ENCODE measurements around the gene TPM2.

TPM2 gene

DNA sequence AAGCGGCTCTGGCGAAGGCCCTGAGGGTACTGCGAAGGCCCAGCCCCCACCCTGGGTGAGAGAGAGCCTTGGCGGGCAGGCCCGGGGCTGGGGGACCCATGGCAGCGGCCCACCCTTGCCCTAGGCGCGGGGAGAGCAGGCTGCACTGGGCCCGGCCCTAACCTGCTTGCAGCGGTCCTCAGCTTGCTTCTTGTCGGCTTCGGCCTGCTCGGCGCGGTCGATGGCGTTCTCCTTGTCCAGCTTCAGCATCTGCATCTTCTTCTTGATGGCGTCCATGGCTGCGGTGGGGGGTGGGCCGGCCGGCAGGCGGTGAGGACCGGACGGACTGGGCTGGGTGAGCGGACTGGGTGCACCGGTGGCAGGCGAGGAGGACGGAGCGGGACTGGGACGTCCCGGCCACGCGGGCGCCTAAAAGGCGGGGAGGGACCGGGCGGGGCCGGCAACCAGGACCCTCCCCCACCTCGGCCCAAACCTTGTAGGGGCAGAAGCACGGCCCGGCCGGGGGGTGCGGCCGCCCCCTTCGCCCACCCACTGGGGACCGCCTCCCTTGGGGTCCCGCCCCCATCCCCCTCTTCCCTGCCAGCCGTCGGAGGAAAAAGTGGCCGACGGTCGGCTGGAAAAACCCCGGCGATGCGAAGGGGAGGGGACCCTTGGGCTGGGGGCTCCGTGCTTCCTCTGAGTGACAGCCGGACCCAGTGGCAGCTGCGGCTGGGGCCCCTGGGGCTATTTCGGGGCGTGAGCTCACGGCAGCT is at the start of gene TPM2:
TPM2 (minus strand) TSS at position 384 of the 752 bp plus-strand sequence; CDS start at position 276, 108 bp downstream.
- no peak for DNase-seq (ENCODE audit: low read depth)

DNA sequence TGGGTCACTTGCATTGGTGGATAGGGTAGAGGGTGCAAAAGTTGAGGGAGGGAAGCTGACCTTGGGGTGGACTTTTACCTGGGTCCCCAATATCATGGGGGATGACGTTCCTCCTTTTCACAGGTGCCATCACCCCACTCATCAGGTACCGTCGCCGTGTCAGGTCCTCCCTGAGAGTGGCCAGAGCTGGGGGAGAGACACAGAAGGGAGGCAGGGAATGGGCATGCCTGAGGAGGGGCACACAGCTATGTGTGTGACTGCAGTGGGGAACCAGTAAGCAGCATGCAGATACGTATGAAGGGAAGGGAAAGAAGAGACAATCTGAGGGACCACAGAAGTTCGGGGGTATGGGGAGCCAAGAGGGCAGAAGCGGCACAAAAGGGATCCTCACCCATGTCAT is 49.2 kb upstream of the TPM2 start:
- DNase-seq (ENCODE audit: low read depth) = no peak

DNA sequence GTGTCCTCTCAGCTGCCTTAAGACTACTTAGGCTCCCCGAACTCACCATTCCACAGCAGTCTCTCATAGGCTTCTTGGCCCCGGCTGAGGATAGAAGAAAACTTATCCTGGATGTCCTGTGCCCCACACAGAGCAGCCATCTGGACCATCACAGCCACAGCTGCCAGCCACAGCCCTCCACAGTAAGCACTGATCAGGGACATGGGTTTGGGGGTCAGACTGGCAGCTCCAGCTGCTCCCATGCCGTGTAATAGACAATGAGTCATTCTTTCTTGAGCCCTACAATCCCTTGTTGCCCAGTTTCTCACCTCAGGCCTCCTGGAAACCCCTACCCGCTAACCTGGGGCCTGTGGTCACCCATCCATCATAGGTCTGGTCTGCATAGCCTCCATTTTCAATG is 48.5 kb upstream of the TPM2 start:
- no peak for DNase-seq (ENCODE audit: low read depth)

DNA sequence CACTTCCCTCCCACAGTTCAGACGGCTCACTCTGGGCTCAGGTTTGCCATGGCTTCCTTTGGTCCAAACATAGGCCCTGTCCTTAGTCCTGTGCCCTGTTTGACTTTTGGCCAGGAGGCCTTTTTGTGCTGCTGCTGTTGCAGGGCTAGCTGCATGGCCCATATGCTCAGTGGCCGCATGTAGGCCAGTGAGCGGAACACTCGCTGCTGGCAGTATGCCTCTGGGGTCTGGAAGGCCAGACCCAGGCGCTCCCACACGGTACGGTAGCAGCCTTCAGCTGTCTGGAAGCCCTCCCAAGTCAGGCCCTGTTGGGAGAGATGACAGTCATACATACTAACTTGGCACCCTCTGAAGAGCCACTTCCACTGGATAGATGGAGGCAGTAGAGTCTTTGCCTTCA is 47.4 kb upstream of the TPM2 start:
- DNase-seq (ENCODE audit: low read depth) = no peak

DNA sequence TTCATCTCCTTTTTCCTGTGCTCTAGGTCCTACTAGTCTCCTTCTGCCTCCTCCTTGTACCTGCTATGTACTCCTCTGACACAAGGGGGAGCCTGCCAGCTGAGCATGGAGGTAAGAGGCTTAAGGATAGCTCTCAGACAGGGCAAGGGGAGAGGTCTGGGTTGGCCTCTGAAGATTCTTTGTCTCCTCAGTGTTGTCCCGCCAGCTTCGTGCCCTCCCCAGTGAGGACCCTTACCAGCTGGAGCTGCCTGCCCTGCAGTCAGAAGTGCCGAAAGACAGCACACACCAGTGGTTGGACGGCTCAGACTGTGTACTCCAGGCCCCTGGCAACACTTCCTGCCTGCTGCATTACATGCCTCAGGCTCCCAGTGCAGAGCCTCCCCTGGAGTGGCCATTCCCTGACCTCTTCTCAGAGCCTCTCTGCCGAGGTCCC is 46.5 kb upstream of the TPM2 start:
- DNase-seq (ENCODE audit: low read depth) = peak; percentile 39

DNA sequence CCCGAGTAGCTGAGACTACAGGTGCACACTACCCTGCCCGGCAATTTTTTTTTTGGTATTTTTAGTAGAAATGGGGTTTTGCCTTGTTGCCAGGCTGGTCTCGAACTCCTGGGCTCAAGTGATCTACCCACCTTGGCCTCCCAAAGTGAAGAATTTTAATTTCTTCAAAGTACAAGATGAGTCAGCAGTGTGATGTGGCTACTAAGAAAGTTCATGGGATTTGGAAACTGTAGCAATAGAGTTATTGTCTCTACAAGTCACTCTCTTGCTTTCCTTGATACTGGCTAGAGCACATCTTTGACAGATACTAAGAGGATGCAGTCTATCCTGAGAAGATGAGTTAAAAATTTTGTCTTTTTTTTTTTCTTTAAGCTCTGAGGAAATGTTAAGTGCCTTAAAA is 44.4 kb upstream of the TPM2 start:
- DNase-seq (ENCODE audit: low read depth) = no peak

DNA sequence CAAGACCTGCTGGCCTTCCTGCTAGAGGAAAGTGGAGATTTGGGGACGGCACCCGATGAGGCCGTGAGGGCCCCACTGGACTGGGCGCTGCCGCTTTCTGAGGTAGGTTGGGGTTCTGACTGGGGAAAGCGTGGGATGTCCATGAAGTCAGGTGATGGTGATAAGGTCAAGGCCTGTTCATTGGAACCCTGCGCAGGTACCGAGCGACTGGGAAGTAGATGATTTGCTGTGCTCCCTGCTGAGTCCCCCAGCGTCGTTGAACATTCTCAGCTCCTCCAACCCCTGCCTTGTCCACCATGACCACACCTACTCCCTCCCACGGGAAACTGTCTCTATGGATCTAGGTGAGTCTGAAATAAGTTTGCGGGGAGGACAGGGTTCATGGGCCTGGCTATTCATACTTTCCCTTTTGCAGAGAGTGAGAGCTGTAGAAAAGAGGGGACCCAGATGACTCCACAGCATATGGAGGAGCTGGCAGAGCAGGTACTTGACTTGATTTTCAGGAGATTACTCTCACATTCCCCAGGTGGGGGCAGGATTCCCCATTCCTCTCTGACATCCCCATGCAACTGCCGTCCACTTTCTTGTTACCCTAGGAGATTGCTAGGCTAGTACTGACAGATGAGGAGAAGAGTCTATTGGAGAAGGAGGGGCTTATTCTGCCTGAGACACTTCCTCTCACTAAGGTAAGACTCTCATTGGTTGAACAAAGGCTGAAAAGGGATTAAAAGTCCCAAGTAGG is 43.2 kb upstream of the TPM2 start:
- DNase-seq (ENCODE audit: low read depth) = no peak

DNA sequence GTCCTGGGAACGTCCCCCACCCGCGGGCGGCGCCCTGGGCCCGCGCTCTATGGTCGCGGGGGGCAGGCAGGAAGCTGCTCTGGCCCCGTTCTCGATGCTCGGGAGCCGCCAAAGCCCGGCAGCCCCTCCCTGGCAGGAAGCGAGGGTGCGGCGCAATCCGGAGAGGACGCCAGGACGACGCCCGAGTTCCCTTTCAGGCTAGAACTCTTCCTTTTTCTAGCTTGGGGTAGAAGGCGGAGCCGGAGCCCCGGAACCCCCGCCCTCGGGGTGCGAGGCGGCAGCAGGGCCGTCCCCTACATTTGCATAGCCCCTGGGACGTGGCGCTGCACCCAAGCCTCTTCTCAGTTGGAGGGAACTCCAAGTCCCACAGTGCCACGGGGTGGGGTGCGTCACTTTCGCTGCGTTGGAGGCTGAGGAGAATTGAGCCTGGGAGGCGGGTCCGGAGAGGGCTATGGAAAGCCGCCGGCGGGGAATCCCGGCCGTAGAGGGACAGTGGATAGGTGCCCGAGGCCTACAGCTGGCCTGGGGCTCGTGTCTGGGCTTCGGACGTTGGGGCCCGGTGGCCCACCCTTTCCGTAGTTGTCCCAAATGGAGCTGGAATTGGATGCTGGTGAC is 42.6 kb upstream of the TPM2 start, which contains the start of the genes CREB3 and TLN1:
CREB3 (plus strand) TSS at position 482 of the 615 bp plus-strand sequence; CDS start at position 589, 107 bp downstream.
TLN1 (minus strand) TSS at position 11 of the 615 bp plus-strand sequence. CDS start 6,501 bp downstream, outside the sequence.
- peak; percentile 94 for DNase-seq (ENCODE audit: low read depth)

DNA sequence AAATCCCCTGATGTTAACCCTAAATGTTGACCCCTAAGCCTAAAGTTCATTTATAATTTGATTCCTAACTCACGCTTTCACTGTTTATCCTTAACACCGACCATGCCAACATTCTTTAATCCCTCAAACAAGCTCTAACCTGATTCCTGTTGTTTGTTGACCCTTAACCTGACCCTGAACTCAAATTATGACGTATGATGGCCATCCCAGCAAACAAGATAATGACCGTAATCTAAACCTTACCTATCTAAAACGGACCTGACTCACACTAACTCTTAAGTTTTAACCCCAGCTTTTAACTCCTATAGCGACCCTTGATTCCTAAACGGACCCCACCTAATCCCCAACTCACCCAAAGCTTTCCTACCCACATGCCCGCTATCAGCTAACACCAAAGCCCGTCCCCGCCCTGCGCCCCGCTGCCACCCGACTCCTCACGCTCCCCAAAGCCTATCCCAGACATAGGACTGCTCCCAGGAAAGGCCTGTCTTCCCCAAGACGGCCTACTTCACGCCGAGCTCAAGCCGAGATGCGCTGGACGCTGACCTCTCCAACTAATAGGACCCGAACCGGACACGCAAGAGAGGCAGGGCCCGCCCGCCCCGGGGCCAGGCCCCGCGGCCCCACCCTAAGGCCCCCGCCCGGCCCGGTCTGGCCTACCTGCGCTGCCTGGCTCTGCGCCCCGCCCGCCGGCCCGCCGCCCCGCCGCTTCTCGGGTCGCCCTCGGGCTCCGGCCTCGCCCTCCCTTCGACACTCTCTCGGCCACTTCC is 41.9 kb upstream of the TPM2 start:
- no peak for DNase-seq (ENCODE audit: low read depth)

DNA sequence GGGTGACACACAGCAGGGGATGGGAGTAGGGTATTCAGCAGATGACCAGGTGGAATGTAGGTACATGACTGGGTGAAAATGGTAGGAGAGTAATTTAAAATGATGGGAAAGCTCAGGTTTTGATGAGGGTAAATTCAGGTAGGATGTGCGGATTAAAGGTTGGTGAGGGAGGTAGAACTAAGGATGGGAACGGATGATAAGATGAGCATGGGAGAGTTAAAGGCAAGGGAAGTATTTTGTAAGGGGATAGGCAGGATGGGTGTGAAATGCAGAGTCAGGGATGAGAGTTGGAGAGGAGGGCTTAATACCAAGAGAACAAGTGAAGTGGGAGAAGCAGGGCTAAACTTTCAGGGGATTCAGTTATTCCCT is 40.7 kb upstream of the TPM2 start:
- DNase-seq (ENCODE audit: low read depth) = no peak

DNA sequence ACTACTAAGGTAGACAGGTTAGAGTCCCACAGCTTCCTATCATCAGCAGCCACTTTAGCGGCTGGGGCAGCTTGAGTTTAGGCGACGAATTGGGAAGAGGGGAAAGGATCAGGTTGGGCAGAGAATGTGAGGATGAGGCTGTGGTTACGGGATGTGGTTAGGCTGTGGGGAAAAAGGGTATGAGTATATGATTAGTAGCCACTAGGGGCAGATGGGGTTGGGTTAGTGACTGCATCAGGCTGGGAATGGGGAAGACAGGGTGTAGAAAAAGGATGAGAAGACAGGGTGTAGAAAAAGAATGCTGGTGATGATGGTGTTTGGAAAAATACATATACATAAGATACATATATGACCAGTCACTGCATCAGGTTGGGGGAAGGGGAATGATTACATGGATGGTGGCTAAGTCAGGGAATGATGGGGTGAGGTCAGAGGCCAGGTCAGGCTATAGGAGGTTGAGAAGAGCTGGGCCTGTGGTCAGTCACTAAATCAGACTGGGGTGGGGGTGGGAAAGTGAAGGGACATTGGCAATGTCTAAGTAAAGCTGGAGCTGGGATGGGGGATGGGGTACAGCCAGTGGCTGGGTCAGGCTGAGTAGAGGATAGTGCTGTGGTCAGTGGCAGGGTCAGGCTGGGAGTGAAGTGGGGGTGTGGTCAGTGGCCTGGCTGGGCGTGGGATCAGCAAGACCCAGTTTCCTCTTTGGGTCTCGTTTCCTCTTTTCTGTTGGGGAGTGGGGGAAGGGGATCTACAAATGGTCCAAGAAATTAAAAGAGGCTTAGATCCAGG is 40.2 kb upstream of the TPM2 start:
- DNase-seq (ENCODE audit: low read depth) = peak; percentile 20

DNA sequence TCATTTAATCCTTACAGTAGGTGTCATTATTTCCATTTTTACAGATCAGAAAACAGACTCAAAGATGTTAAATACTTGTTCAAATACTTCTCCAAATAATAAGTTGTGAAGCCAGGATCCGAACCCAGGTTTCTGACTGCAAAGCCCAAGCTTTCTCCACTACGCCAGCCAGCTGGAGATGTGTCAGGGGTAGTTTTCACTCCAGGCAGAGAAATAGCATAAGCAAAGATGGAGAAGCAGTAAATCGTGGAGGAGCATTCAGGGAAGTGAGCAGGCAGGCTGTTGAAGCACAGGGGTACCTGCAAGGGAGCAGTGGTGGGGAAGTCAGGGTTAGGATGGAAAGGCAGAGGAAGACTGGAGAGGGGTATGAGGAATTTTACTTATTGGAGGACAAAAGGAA is 39.4 kb upstream of the TPM2 start:
- DNase-seq (ENCODE audit: low read depth) = no peak

DNA sequence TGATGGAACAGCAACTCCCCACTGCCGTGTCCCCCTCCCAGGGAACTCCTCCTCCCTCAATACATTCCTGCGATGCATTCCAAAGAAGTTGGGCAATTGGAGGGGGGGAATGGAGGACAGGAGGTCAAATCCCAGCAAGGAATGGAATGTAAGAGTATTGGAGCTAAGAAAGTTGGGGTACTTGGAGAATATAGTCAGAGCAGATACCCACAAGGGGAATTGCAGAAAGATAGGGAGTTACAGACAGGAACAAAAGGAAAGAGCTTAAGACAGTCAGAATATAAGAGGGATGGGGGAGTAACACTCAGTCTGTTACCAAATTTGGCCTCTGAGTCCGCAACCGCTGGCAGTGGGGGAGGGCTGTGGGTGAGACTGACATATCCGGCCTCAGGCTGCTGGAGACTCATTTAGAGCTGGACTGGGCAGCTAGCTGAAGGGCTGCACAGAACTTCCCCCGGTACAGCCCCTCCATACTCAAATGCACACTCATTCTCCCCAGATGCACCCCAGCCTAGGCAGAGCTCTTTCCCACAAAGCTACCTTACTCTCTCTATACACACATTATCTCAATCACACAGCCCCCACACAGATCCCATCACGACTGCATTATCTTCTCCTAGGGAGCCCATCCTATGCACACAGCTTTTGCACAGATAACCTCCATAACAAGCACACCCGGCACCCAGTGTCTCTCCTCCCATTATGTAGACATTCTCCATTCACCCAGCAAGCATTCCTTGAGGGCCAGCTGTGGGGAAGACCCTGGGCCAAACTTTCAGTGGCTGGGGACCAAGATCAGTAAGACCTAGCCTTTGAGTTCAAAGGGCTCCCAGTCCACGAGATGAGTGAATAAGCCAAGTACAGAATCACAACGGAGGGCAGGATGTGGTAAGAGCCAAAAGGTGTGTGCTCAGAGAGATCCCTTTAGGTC is 38.6 kb upstream of the TPM2 start:
- DNase-seq (ENCODE audit: low read depth) = peak; percentile 17

DNA sequence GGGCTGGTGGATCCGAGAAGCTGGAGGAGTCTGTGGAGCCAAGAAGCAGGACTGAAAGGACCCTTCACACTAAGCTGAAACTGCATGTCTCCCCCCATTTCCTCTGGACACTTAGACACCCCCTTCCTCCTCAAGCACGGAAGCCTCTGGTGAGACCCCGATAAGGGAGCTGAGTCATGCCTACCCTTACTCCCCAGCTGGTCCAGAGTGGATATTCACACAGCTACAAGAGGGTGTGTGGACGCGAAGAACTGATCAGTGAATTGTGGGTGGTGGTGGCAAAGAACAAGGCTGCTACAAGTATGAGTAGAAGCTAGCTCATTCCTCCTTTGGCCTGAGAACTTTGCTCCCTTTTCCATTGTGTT is 37.9 kb upstream of the TPM2 start:
- DNase-seq (ENCODE audit: low read depth) = no peak

DNA sequence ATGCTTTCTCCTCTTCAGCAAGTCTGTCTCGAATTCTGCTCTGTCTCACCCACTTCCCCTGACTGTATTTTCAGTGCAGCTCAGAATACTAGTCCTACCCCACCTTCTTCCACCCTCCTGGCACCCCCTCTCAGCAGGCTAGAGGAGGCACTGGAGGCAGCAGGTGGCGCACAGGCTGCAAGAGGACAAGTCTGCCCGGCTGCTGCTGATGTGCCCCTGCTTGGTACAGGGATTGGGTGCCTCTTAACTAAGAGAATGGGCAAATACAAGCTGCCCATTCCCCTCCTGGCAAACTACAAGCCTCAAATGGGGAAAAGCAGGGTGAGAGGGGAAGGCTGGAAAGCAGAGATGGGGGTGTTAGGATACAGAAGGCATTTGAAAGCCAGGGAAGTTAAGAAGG is 37.2 kb upstream of the TPM2 start:
- no peak for DNase-seq (ENCODE audit: low read depth)

DNA sequence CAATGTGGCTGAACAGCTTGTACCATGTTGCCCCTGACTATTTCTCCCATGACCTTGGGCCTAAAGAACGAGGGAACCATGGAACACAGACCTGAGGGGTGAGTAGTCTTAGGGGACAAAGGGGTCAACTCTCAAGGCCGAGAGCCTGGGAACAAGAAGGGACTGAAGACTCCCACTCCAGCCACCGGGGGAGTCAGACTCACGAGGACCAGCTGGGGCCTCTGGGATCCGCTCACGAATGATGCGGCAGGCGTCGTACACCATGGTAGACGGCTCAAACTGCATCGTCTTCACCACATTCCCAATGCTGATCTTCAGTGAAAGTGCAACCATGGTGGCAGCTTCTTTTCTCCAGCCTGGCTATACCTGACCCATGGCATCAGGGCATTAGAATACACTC is 35.6 kb upstream of the TPM2 start:
- no peak for DNase-seq (ENCODE audit: low read depth)

DNA sequence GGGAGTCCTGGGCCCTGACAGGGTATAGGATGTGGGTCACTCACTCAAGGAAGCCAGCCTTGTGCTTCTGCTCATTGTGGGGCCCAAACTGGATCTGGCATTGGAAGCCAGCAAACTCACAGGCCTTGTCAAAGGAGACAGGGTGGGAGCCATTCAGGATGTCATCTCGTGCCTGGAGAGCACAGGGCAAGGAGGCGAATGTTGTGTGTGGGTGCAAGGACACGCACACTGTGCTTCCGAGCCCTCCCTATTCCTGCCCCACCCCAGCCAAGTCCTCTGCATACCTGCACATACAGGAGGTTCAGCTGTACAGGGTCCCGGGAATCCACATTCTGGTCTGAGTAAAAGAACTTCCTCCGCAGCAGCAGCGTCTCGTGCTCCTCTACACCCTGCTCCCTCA is 34.2 kb upstream of the TPM2 start:
- DNase-seq (ENCODE audit: low read depth) = no peak

DNA sequence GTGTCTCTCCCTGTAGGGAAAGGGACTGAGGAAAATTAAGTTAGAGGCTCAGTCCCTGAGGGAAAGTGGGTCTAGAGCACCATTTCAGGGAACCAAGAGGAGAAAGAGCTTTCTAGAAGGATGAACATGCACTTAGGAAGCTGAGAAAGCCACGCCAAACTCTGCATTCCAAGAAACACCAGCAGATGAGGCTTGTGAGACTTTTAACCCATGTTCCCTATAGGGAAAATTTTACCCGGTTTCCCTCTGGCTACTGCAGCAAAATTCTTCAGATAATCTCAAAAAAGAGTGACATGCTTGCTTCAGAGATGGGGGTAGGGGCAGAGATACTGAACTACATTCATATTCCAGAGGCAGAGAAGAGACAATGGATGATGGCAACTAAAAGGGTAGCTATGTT is 33.7 kb upstream of the TPM2 start:
- no peak for DNase-seq (ENCODE audit: low read depth)

DNA sequence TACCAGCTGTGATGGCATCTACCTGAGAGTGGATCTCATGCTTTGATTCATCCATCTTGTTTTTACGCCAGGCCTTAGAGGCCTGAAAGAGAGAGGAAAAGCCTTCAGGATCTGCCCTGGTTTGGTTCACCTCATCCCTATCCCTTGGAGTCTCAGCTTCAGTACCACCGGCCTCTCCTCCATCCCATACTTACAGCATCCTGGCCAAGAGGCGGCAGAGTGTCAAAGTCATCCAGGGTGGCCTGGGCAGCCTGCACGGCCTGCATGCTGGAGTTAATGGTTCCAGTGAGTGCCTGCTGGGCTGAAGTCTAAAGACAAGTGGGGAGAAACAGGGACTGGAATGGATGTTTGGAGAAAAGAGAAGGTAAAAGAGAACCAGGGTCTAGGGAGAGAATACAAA is 29.8 kb upstream of the TPM2 start:
- DNase-seq (ENCODE audit: low read depth) = no peak
